Esophagus muscularis mucosa (tissue), 4 donors: Measurements from ENCODE around the gene TMCO4. TPM values are rescaled to one million over a fixed set of nuclear protein-coding genes. Genes with fewer than 3 reads are reported as not detected.

Source experiments
- DNase-seq: peaks from one replicate; pipeline ENCODE4 v3.0.0-alpha.2; 2017; ENCODE audit errors: extremely low spot score
- H3K27ac ChIP-seq, 4 donors: fragments of 200-600 bp; sonication (generic); replicated peaks in 1 of 4; 1 replicate in 3 of 4; 2 replicates in 1 of 4; pipeline ENCODE4 v1.5.1; 2016 to 2019; ENCODE audit warnings: mild to moderate bottlenecking in 1 of 4
- H3K27me3 ChIP-seq, 4 donors: fragments of 200-600 bp; sonication (generic); one replicate each; pipeline versions ENCODE4 v1.5.1 to v1.6.0; 2016 to 2019
- H3K36me3 ChIP-seq, 4 donors: fragments of 200-600 bp; sonication (generic); one replicate each; pipeline ENCODE4 v1.5.1; 2016 to 2019
- H3K4me1 ChIP-seq, 4 donors: fragments of 200-600 bp; sonication (generic); one replicate each; pipeline ENCODE4 v1.5.1; 2016 to 2019
- H3K4me3 ChIP-seq, 4 donors: fragments of 200-600 bp; sonication (generic); 1 replicate in 2 of 4; 2 replicates in 2 of 4; pipeline ENCODE4 v1.5.1; 2016 to 2019; ENCODE audit warnings: mild to moderate bottlenecking in 4 of 4, moderate library complexity in 1 of 4
- H3K9me3 ChIP-seq, 4 donors: fragments of 200-600 bp; sonication (generic); 1 replicate in 3 of 4; 2 replicates in 1 of 4; pipeline ENCODE4 v1.5.1; 2016 to 2019
- EP300 ChIP-seq: sonication (generic); formaldehyde crosslinking; IDR thresholded peaks from one replicate; pipeline ENCODE4 v1.6.1; 2017; ENCODE audit warnings: antibody characterized with exemption
- POLR2A ChIP-seq: fragments of 450-650 bp; IDR thresholded peaks from one replicate; pipeline ENCODE4 v1.6.1; 2017; ENCODE audit warnings: antibody characterized with exemption, moderate library complexity, mild to moderate bottlenecking, low read depth
- POLR2AphosphoS5 ChIP-seq, 2 donors: sonication (generic); formaldehyde crosslinking; IDR thresholded peaks; one replicate each; pipeline ENCODE4 v1.6.1; 2017; ENCODE audit warnings: antibody characterized with exemption in 2 of 2
- WGBS: methylation state at CpG from one replicate; pipeline ENCODE4 v1.1.5; 2018; 5-methylcytosine and 5-hydroxymethylcytosine counted together
- intact Hi-C: fragments of 100-400 bp; cut with DNase I; formaldehyde crosslinking; loops from one replicate; pipeline ENCODE4 v1.15.1; 2023
- total RNA-seq, 4 donors: library from RNA; depleted of rRNA; stranded (reverse); fragments of >200 nt; gene quantifications; one replicate each; pipeline versions ENCODE4 v1.1.0 to v1.2.1, GENCODE V29; 2016
- TF ChIP-seq, protein P1 (sequence below), 3 experiments: fragments of 200-600 bp in 2 of 3; fragments of 450-650 bp in 1 of 3; sonication (generic) in 2 of 3; IDR thresholded peaks; one replicate each; pipeline ENCODE4 v1.5.1; 2017 to 2019; ENCODE audit warnings: antibody characterized with exemption in 3 of 3, mild to moderate bottlenecking in 2 of 3, moderate library complexity in 1 of 3

TMCO4 gene
- total RNA-seq, 4 donors from 2014 or later = 20.8 to 34.4 (median 25.8) TPM

DNA sequence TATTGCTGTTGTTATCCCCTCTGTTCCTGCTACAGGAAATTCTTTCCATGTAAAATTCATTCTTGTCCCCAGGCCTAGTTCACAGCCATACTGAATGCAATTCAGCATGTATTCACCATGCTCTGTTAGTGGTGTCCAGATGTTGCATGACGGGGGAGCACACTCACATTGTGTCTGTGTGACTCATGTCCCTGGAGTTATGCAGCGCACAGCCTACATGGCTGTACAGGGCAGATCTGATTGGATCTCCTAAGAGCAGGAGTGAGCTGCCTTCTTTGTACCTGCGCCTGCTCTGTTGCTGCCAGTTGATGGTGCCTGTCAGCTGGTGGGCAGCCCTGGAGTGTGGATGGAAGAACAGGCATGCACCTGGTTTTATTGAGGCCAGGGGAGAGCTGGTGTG is 117.5 kb downstream of the TMCO4 start:
- Histone ChIP-seq H3K27ac (no peak overlapping the region), H3K4me1 (no peaks in the 10 kb centered on the region), H3K4me3 (no peak overlapping the region), H3K9me3 (no peaks in the 10 kb centered on the region), H3K36me3 (peaks cover 7 to 47% (median 16%) of the 10 kb centered on the region in 4 donors), H3K27me3 (no peaks in the 10 kb centered on the region)
- 83% methylated on average over 3 of the region's 3 CpGs for WGBS
- intact Hi-C loops = no loop called here
- TF ChIP-seq EP300 = no peak
- no peak for TF ChIP-seq POLR2A
- TF ChIP-seq, protein P1, sequence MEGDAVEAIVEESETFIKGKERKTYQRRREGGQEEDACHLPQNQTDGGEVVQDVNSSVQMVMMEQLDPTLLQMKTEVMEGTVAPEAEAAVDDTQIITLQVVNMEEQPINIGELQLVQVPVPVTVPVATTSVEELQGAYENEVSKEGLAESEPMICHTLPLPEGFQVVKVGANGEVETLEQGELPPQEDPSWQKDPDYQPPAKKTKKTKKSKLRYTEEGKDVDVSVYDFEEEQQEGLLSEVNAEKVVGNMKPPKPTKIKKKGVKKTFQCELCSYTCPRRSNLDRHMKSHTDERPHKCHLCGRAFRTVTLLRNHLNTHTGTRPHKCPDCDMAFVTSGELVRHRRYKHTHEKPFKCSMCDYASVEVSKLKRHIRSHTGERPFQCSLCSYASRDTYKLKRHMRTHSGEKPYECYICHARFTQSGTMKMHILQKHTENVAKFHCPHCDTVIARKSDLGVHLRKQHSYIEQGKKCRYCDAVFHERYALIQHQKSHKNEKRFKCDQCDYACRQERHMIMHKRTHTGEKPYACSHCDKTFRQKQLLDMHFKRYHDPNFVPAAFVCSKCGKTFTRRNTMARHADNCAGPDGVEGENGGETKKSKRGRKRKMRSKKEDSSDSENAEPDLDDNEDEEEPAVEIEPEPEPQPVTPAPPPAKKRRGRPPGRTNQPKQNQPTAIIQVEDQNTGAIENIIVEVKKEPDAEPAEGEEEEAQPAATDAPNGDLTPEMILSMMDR (IDR thresholded peaks at IDR 0.05) = no peak
- no peak for TF ChIP-seq POLR2AphosphoS5 (IDR thresholded peaks at IDR 0.05)
- DNase-seq = no peak

DNA sequence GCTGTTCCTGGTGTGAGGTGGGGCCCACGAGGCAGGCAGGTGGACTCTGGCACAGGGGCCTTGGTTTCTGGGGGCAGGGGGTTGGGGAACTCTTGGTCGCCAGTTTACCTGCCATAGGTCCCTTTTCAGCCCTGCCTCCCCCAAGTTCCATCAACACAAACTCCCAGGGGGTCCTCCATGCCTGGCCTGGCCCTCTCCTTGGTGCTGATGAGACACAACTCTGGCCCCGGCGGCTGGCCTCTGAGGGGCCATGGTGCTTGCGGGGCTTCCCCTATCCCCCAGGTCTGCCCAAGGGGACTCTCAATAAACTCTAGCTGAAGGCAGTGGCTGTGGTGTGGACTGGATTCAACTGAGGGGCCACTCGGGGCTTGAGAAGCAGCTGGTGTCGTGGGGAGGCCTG is 119.1 kb downstream of the TMCO4 start:
- TF ChIP-seq, protein P1 (IDR thresholded peaks at IDR 0.05) = no peak
- TF ChIP-seq POLR2AphosphoS5 (IDR thresholded peaks at IDR 0.05) = no peak
- no peak for TF ChIP-seq EP300
- no peak for TF ChIP-seq POLR2A
- intact Hi-C loops = no loop called here
- no peak overlapping the region for H3K4me3 ChIP-seq
- H3K9me3 ChIP-seq = no peaks in the 10 kb centered on the region
- 40% methylated on average over 1 of the region's 7 CpGs for WGBS
- H3K4me1 ChIP-seq = no peaks in the 10 kb centered on the region
- peaks cover 0 to 32% (median 11%) of the 10 kb centered on the region in 4 donors for H3K36me3 ChIP-seq
- no peak overlapping the region for H3K27ac ChIP-seq
- H3K27me3 ChIP-seq = peaks cover 0 to under 1% (median 0%) of the 10 kb centered on the region in 4 donors
- DNase-seq = no peak

DNA sequence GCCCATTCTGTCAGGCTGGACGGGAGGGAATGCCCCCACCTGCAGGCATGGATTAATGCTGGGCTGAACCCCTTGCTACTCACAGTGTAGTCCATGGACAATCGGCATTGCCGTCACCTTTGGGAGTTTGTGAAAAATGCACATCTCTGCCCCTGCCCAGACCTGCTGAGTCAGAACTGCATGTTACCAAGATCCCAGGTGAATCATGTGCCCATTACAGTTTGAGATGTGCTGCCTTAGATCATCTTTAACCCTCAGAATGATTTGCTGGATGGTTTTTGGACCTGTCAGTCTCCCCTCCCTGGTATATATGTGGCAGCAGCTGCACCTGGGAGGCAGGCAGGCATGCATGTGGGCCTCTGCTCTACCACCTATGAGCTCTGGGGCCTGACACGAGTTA is 120.0 kb downstream of the TMCO4 start:
- intact Hi-C loops = no loop called here
- WGBS = 65% methylated on average over 2 of the region's 4 CpGs
- TF ChIP-seq POLR2A (no peak), EP300 (no peak), POLR2AphosphoS5 (IDR thresholded peaks at IDR 0.05) (no peak)
- TF ChIP-seq, protein P1 (IDR thresholded peaks at IDR 0.05) = no peak

DNA sequence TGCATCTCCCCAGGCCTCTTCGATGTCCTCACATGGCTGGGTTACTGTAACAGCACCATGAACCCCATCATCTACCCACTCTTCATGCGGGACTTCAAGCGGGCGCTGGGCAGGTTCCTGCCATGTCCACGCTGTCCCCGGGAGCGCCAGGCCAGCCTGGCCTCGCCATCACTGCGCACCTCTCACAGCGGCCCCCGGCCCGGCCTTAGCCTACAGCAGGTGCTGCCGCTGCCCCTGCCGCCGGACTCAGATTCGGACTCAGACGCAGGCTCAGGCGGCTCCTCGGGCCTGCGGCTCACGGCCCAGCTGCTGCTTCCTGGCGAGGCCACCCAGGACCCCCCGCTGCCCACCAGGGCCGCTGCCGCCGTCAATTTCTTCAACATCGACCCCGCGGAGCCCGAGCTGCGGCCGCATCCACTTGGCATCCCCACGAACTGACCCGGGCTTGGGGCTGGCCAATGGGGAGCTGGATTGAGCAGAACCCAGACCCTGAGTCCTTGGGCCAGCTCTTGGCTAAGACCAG is 120.7 kb downstream of the TMCO4 start:
- intact Hi-C loops = no loop called here
- Histone ChIP-seq H3K36me3 (peaks cover 0 to 19% (median 6%) of the 10 kb centered on the region in 4 donors), H3K4me3 (no peak overlapping the region), H3K4me1 (no peaks in the 10 kb centered on the region), H3K27ac (no peak overlapping the region), H3K9me3 (no peaks in the 10 kb centered on the region), H3K27me3 (peaks cover 0 to 13% (median 0%) of the 10 kb centered on the region in 4 donors)
- WGBS = 87% methylated on average over 33 of the region's 34 CpGs
- no peak for TF ChIP-seq POLR2AphosphoS5 (IDR thresholded peaks at IDR 0.05)
- TF ChIP-seq POLR2A = no peak
- TF ChIP-seq, protein P1 (IDR thresholded peaks at IDR 0.05) = no peak
- TF ChIP-seq EP300 = no peak
- no peak for DNase-seq

More for the DNA sequence above, 120.0 kb downstream of the TMCO4 start:
- Histone ChIP-seq H3K27ac (no peak overlapping the region), H3K36me3 (peaks cover 0 to 25% (median 7%) of the 10 kb centered on the region in 4 donors), H3K4me3 (no peak overlapping the region), H3K4me1 (no peaks in the 10 kb centered on the region), H3K9me3 (no peaks in the 10 kb centered on the region), H3K27me3 (peaks cover 0 to 7% (median 0%) of the 10 kb centered on the region in 4 donors)
- DNase-seq = no peak

DNA sequence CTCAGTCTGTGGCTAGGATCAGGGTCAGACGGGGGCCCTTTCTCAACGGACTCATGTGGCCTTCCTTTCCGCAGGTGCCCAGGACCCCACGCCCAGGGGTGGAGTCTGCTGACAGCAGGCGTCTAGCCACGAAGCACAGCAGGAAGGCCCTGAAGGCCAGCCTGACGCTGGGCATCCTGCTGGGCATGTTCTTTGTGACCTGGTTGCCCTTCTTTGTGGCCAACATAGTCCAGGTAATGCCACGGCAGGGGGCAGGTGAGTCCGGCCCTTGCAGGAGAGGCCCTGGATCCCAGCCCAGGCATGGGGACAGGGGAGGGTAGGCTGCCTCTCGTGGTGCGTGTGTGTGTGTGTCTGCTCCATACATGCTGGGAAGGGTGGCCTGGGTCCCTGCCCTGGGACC is 121.2 kb downstream of the TMCO4 start:
- H3K27ac ChIP-seq = no peak overlapping the region
- WGBS = no CpG with 5 or more reads among the region's 11 CpGs
- H3K4me1 ChIP-seq = no peaks in the 10 kb centered on the region
- peaks cover 0 to 19% (median 6%) of the 10 kb centered on the region in 4 donors for H3K36me3 ChIP-seq
- peaks cover 0 to 13% (median 0%) of the 10 kb centered on the region in 4 donors for H3K27me3 ChIP-seq
- H3K4me3 ChIP-seq = no peak overlapping the region
- intact Hi-C loops = no loop called here
- TF ChIP-seq POLR2A (no peak), POLR2AphosphoS5 (IDR thresholded peaks at IDR 0.05) (no peak), EP300 (no peak)
- TF ChIP-seq, protein P1 (IDR thresholded peaks at IDR 0.05) = no peak
- no peaks in the 10 kb centered on the region for H3K9me3 ChIP-seq
- no peak for DNase-seq
